Mammary epithelial cell (primary cell): ENCODE measurements around the gene GNAI3.

Experiments
- CTCF ChIP-seq, 2 donors: IDR thresholded peaks in 1 of 2; conservative IDR thresholded peaks in 1 of 2; 2 replicates each; pipeline ENCODE4 v1.5.1; 2011 to 2012; ENCODE audit warnings: inconsistent platforms in 2 of 2, low read length in 2 of 2, mild to moderate bottlenecking in 2 of 2, control low read depth in 1 of 2, low read depth in 1 of 2; ENCODE audit not compliant: insufficient read depth in 1 of 2; ENCODE audit errors: extremely low read depth in 1 of 2
- EZH2 ChIP-seq: IDR thresholded peaks from 2 replicates; pipeline ENCODE4 v1.6.1; 2012; ENCODE audit warnings: low read length, inconsistent platforms, borderline replicate concordance

DNA sequence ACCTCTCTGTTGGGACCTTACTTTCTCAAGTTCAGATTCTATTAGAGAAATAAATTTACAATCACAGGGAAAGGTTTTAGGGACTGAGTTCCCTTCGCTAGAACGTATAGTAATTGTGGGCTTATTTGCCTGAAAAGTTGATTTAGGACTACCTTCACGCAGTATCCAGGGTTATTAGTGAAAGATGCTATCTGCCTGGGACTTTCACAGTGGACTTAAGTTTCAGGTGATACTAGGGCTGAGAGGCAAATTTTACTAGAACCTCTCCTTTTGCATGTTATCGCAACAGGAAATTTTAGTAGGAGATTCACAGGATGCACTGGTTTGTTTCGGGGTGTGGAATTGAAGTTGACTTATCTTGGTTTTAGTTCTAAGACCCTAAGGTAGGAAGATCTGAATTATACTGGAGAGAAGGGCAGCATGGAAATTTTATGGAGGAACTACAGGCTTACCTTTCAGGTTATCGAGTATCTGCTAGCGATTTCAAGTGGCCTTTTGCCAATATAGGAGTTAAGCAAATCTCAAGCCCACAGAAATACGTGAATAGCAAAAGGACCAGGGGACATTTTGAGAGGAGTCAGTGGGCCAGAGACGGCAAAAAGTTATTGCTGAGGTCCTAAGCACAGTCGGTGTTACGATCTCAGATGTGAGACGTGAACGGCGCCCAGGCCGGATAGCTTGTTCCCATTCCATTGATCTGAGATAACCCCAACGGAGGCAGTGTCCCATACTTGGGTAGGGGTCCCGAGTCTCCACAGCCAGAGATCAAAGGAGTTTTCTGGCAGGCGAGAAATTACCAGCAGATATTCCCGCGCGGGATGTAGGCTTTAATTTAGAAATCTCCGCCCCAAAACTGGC lies 723 bp upstream of the GNAI3 start:
- no peak for TF ChIP-seq CTCF (conservative IDR thresholded peaks at IDR 0.05 in 1 of 2, IDR thresholded peaks at IDR 0.05 in 1 of 2; ENCODE audit: extremely low read depth in 1 of 2, insufficient read depth in 1 of 2, low read depth in 1 of 2, low read length in 2 of 2)
- TF ChIP-seq EZH2 = no peak
